ENCODE data around the gene ICAM4. TPM values are rescaled to one million over a fixed set of nuclear protein-coding genes. Genes with fewer than 3 reads are reported as not detected.

ICAM4 gene
- polyA plus RNA-seq (not detected in 2 replicates), polyA minus RNA-seq (not detected in 2 replicates)

GRCh38 chr19:10286803-10287737 is at the start of gene ICAM4:
ICAM4 (plus strand) TSS chr19:10286955; CDS start chr19:10287013, 58 bp downstream.
- H3K4me3 ChIP-seq (ENCODE audit: low read length), result no peak within 1 kb of the TSS
- H2AFZ ChIP-seq (ENCODE audit: low read depth, low read length), result no peak within 1 kb of the TSS
- no peaks in the 10 kb centered on the region for H3K9me2 ChIP-seq (ENCODE audit: insufficient read depth, low read length)
- no peaks in the 10 kb centered on the region for H3K9me3 ChIP-seq (ENCODE audit: low read length)
- H3K79me2 ChIP-seq (replicated peaks; ENCODE audit: insufficient read depth, low read length), result no peaks in the 10 kb centered on the region
- TF ChIP-seq EZH2 (IDR thresholded peaks at IDR 0.05; ENCODE audit: borderline replicate concordance, insufficient read depth, low read length, poor library complexity, severe bottlenecking) (no peak), POLR2AphosphoS5 (IDR thresholded peaks at IDR 0.05) (no peak), MXI1 (conservative IDR thresholded peaks at IDR 0.05; ENCODE audit: poor library complexity, severe bottlenecking) (no peak), RAD21 (conservative IDR thresholded peaks at IDR 0.05) (no peak), SMC3 (conservative IDR thresholded peaks at IDR 0.05; ENCODE audit: poor library complexity) (no peak), EP300 (conservative IDR thresholded peaks at IDR 0.05; ENCODE audit: poor library complexity, severe bottlenecking) (no peak), TAF1 (IDR thresholded peaks at IDR 0.05; ENCODE audit: low read depth) (no peak)
- TF ChIP-seq, protein P1, sequence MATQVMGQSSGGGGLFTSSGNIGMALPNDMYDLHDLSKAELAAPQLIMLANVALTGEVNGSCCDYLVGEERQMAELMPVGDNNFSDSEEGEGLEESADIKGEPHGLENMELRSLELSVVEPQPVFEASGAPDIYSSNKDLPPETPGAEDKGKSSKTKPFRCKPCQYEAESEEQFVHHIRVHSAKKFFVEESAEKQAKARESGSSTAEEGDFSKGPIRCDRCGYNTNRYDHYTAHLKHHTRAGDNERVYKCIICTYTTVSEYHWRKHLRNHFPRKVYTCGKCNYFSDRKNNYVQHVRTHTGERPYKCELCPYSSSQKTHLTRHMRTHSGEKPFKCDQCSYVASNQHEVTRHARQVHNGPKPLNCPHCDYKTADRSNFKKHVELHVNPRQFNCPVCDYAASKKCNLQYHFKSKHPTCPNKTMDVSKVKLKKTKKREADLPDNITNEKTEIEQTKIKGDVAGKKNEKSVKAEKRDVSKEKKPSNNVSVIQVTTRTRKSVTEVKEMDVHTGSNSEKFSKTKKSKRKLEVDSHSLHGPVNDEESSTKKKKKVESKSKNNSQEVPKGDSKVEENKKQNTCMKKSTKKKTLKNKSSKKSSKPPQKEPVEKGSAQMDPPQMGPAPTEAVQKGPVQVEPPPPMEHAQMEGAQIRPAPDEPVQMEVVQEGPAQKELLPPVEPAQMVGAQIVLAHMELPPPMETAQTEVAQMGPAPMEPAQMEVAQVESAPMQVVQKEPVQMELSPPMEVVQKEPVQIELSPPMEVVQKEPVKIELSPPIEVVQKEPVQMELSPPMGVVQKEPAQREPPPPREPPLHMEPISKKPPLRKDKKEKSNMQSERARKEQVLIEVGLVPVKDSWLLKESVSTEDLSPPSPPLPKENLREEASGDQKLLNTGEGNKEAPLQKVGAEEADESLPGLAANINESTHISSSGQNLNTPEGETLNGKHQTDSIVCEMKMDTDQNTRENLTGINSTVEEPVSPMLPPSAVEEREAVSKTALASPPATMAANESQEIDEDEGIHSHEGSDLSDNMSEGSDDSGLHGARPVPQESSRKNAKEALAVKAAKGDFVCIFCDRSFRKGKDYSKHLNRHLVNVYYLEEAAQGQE (IDR thresholded peaks at IDR 0.05; ENCODE audit: borderline replicate concordance), result no peak
- TF ChIP-seq, protein P2, sequence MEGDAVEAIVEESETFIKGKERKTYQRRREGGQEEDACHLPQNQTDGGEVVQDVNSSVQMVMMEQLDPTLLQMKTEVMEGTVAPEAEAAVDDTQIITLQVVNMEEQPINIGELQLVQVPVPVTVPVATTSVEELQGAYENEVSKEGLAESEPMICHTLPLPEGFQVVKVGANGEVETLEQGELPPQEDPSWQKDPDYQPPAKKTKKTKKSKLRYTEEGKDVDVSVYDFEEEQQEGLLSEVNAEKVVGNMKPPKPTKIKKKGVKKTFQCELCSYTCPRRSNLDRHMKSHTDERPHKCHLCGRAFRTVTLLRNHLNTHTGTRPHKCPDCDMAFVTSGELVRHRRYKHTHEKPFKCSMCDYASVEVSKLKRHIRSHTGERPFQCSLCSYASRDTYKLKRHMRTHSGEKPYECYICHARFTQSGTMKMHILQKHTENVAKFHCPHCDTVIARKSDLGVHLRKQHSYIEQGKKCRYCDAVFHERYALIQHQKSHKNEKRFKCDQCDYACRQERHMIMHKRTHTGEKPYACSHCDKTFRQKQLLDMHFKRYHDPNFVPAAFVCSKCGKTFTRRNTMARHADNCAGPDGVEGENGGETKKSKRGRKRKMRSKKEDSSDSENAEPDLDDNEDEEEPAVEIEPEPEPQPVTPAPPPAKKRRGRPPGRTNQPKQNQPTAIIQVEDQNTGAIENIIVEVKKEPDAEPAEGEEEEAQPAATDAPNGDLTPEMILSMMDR (IDR thresholded peaks at IDR 0.05; ENCODE audit: poor library complexity, severe bottlenecking), result no peak
- H3F3A ChIP-seq (ENCODE audit: insufficient read depth, low read length, poor library complexity, severe bottlenecking), result no peaks in the 10 kb centered on the region
- no peak within 1 kb of the TSS for H3K27ac ChIP-seq (ENCODE audit: low read length)
- no peaks in the 10 kb centered on the region for H4K20me1 ChIP-seq (ENCODE audit: insufficient read depth)
- peaks cover 69% of the 10 kb centered on the region for H3K27me3 ChIP-seq (ENCODE audit: insufficient read depth, low read depth, low read length)
- H3K9ac ChIP-seq (ENCODE audit: low read length), result no peak within 1 kb of the TSS
- H3K4me2 ChIP-seq (ENCODE audit: low read length), result no peak within 1 kb of the TSS
- no peaks in the 10 kb centered on the region for H3K36me3 ChIP-seq (ENCODE audit: insufficient read depth, low read length)

- Histone ChIP-seq H3K4me3 (ENCODE audit: low read length) (no peak overlapping the region), H3K36me3 (ENCODE audit: insufficient read depth, low read length) (no peaks in the 10 kb centered on the region), H3F3A (ENCODE audit: insufficient read depth, low read length, poor library complexity, severe bottlenecking) (no peaks in the 10 kb centered on the region), H3K9me2 (ENCODE audit: insufficient read depth, low read length) (no peaks in the 10 kb centered on the region), H3K27me3 (ENCODE audit: insufficient read depth, low read depth, low read length) (no peaks in the 10 kb centered on the region), H4K20me1 (ENCODE audit: insufficient read depth) (no peaks in the 10 kb centered on the region), H3K9ac (ENCODE audit: low read length) (no peak overlapping the region), H3K9me3 (ENCODE audit: low read length) (no peaks in the 10 kb centered on the region), H3K79me2 (replicated peaks; ENCODE audit: insufficient read depth, low read length) (no peaks in the 10 kb centered on the region), H2AFZ (ENCODE audit: low read depth, low read length) (no peak overlapping the region), H3K27ac (ENCODE audit: low read length) (no peak overlapping the region), H3K4me2 (ENCODE audit: low read length) (no peak overlapping the region)
- no peak for TF ChIP-seq MXI1 (conservative IDR thresholded peaks at IDR 0.05; ENCODE audit: poor library complexity, severe bottlenecking)
- TF ChIP-seq, protein P2 (IDR thresholded peaks at IDR 0.05; ENCODE audit: poor library complexity, severe bottlenecking), result no peak
Measured at GRCh38 chr19:10237702-10238101, 49.1 kb upstream of the ICAM4 start.

Measured in neural cell (in vitro differentiated cells).